GM18861 (cell line): ENCODE data around the gene CACNA1D.
"Not testable (repeated sequence)": the region's sequence is repeated elsewhere in the genome, so short reads cannot be mapped to it uniquely, and the experiment has no call there.

ENCODE experiments used
- ATAC-seq: cut with Tn5 transposase; IDR thresholded peaks from one replicate; pipeline ENCODE4 v1.9.1; 2021; ENCODE audit not compliant: unreplicated experiment

CACNA1D gene

GRCh38 chr3:53570709-53571108 lies 76.3 kb downstream of the CACNA1D start:
- ATAC-seq = no peak

- no peak for ATAC-seq
Measured at GRCh38 chr3:53571264-53571663, 76.9 kb downstream of the CACNA1D start.

- ATAC-seq = not testable (repeated sequence)
Measured at GRCh38 chr3:53572184-53572583, 77.8 kb downstream of the CACNA1D start.

GRCh38 chr3:53577506-53577905 lies 83.1 kb downstream of the CACNA1D start:
- ATAC-seq = no peak

GRCh38 chr3:53579636-53580035 lies 85.2 kb downstream of the CACNA1D start:
- ATAC-seq = no peak

- no peak for ATAC-seq
Measured at GRCh38 chr3:53581671-53582070, 87.3 kb downstream of the CACNA1D start.

- no peak for ATAC-seq
Measured at GRCh38 chr3:53583161-53583690, 88.8 kb downstream of the CACNA1D start.

- ATAC-seq = no peak
Measured at GRCh38 chr3:53585049-53585448, 90.6 kb downstream of the CACNA1D start.

- no peak for ATAC-seq
Measured at GRCh38 chr3:53585627-53586026, 91.2 kb downstream of the CACNA1D start.

GRCh38 chr3:53588122-53588521 lies 93.7 kb downstream of the CACNA1D start:
- ATAC-seq = no peak

- no peak for ATAC-seq
Measured at GRCh38 chr3:53589201-53589600, 94.8 kb downstream of the CACNA1D start.

- ATAC-seq = no peak
Measured at GRCh38 chr3:53589806-53590205, 95.4 kb downstream of the CACNA1D start.

- no peak for ATAC-seq
Measured at GRCh38 chr3:53590606-53591005, 96.2 kb downstream of the CACNA1D start.

GRCh38 chr3:53591646-53592045 lies 97.2 kb downstream of the CACNA1D start:
- no peak for ATAC-seq

- ATAC-seq = no peak
Measured at GRCh38 chr3:53592862-53593261, 98.5 kb downstream of the CACNA1D start.

GRCh38 chr3:53593611-53594010 lies 99.2 kb downstream of the CACNA1D start:
- no peak for ATAC-seq

- no peak for ATAC-seq
Measured at GRCh38 chr3:53594276-53594675, 99.9 kb downstream of the CACNA1D start.

GRCh38 chr3:53595660-53596059 lies 101.2 kb downstream of the CACNA1D start:
- no peak for ATAC-seq

- ATAC-seq = no peak
Measured at GRCh38 chr3:53597136-53597915, 102.9 kb downstream of the CACNA1D start.

GRCh38 chr3:53599771-53600170 lies 105.4 kb downstream of the CACNA1D start:
- ATAC-seq = no peak

GRCh38 chr3:53602866-53603265 lies 108.5 kb downstream of the CACNA1D start:
- no peak for ATAC-seq

- no peak for ATAC-seq
Measured at GRCh38 chr3:53604232-53604631, 109.8 kb downstream of the CACNA1D start.

- ATAC-seq = no peak
Measured at GRCh38 chr3:53606793-53607192, 112.4 kb downstream of the CACNA1D start.
